C4-2B (cell line): ENCODE results near the gene PATJ.

ENCODE experiments used
- H3K27ac ChIP-seq: fragments of 450-650 bp; 2 replicates; pipeline ENCODE4 v1.5.1; 2017
- ZFX ChIP-seq: fragments of 450-650 bp; IDR thresholded peaks from 2 replicates; pipeline ENCODE4 v1.6.1; 2017
- TF ChIP-seq, protein P1 (sequence below): fragments of 450-650 bp; conservative IDR thresholded peaks from 2 replicates; pipeline ENCODE4 v1.5.1; 2017; ENCODE audit warnings: mild to moderate bottlenecking

PATJ gene

DNA sequence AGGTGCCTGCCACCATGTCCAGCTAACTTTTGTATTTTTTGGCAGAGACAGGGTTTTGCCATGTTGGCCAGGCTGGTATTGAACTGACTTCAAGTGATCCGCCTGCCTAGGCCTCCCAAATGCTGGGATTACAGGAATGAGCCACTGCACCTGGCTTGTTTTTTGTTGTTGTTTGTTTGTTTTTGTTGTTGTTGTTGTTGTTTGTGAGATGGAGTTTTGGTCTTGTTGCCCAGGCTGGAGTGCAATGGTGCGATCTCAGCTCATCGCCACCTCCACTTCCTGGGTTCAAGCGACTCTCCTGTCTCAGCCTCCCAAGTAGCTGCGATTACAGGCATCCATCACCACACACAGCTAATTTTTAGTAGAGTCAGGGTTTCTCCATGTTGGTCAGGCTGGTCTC lies 445.3 kb downstream of the PATJ start:
- no peak for TF ChIP-seq ZFX
- TF ChIP-seq, protein P1, sequence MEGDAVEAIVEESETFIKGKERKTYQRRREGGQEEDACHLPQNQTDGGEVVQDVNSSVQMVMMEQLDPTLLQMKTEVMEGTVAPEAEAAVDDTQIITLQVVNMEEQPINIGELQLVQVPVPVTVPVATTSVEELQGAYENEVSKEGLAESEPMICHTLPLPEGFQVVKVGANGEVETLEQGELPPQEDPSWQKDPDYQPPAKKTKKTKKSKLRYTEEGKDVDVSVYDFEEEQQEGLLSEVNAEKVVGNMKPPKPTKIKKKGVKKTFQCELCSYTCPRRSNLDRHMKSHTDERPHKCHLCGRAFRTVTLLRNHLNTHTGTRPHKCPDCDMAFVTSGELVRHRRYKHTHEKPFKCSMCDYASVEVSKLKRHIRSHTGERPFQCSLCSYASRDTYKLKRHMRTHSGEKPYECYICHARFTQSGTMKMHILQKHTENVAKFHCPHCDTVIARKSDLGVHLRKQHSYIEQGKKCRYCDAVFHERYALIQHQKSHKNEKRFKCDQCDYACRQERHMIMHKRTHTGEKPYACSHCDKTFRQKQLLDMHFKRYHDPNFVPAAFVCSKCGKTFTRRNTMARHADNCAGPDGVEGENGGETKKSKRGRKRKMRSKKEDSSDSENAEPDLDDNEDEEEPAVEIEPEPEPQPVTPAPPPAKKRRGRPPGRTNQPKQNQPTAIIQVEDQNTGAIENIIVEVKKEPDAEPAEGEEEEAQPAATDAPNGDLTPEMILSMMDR = no peak

DNA sequence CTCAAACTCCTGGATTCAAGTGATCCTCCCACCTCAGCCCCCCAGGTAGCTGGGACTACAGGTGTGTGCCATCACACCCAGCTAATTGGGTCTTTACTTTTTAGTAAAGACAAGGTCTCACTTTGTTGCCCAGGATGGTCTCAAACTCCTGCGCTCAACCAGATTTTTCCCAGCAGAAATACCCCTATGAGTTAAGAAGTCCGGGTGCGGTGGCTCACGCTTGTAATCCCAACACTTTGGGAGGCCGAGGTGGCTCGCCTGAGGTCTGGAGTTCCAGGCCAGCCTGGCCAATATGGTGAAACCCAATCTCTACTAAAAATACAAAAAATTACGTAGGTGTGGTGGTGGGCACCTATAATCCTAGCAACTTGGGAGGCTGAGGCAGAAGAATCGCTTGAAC lies 445.8 kb downstream of the PATJ start:
- H3K27ac ChIP-seq = no peak overlapping the region
- TF ChIP-seq, protein P1 = no peak
- no peak for TF ChIP-seq ZFX

More for the DNA sequence above, 445.3 kb downstream of the PATJ start:
- H3K27ac ChIP-seq = no peak overlapping the region

DNA sequence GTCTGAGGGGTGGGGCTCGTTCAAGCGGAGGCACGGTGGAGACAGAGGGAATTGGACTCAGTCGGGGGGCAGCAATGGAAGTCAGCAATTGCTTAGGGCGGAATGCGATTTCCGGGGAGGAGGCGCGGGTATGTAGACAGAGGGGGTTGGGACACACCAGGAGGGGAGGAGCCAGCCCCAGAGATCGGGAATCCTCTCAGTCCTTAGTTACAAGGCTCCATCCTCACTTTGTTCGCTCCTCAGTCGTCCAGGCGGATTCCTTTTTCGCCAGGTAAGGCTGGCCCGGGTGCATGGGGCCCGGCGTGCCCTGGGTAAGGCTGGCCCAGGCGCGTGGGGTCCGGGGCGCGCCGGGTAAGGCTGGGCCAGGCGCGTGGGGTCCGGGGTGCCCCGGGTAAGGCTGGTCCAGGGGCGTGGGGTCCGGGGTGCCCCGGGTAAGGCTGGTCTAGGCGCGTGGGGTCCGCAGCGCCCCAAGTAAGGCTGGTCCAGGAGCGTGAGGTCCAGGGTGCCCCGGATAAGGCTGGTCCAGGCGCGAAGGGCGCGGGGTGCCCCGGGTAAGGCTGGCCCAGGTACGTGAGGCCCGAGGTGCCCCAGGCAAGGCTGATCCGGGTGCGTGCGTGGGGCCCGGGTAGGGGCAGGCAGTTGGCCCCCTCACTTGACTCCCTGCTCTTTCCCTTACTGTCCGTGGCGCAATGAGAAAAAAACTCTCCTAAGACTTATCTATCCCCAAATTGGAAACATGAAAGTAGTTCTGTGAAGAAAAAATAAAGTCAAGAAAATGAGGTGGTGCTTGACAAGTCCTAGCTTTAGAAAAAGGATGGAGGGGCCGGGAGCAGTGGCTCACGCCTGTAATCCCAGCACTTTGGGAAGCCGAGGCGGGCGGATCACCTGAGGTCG lies 452.6 kb downstream of the PATJ start, which contains the start of gene L1TD1:
Gene L1TD1, plus strand, starts transcription at position 199 of the 894 bp plus-strand sequence. CDS start 11,780 bp downstream, outside the sequence.
- H3K27ac ChIP-seq = no peak within 1 kb of the TSS
- TF ChIP-seq ZFX = no peak
- TF ChIP-seq, protein P1 = no peak

DNA sequence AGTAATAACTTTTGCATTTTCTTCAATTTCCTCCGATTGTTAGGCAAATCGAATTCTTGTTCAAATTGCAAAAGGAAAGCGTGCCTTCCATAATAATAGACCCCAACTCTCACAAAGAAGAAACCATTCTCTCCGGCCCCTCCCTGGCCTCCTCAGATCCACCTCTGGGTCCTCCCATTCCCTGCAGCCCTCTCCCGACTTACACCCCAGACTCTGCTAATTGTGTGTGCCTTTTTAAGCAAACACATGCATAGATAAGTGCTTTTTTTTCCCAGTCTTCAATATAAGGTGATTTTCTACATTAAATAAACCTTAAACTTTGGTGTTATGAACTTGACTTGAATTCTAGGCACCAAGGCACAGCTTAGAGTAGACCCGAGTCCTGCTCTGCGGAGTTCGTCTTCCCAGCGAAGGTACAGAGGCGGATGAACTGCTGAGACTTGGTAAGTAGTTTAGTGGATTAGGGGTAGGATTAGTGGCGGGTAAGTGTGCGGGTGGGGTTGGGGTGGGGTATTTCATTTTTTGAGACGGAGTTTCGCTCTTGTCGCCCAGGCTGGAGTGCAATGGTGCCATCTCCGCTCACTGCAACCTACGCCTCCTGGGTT lies 453.9 kb downstream of the PATJ start:
- no peak overlapping the region for H3K27ac ChIP-seq
- TF ChIP-seq, protein P1 = no peak
- no peak for TF ChIP-seq ZFX

GRCh38 chr1:62198069-62198780 lies 455.9 kb downstream of the PATJ start:
- TF ChIP-seq, protein P1 = no peak
- no peak for TF ChIP-seq ZFX
- no peak overlapping the region for H3K27ac ChIP-seq

GRCh38 chr1:62198781-62199125 lies 456.5 kb downstream of the PATJ start:
- H3K27ac ChIP-seq = no peak overlapping the region
- TF ChIP-seq ZFX = no peak
- TF ChIP-seq, protein P1 = no peak

DNA sequence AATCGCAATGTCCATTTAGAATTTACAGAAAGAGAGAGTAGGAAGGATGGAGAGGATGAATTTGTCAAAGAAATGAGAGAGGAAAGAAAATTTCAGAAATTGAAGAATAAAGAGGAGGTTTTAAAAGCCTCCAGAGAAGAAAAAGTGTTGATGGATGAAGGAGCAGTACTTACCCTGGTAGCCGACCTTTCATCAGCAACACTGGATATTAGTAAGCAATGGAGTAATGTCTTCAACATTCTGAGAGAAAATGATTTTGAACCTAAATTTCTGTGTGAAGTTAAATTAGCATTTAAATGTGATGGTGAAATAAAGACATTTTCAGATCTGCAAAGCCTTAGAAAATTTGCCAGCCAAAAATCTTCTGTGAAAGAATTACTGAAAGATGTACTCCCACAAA lies 464.9 kb downstream of the PATJ start:
- TF ChIP-seq ZFX = no peak
- TF ChIP-seq, protein P1 = no peak
- H3K27ac ChIP-seq = no peak overlapping the region
